ENCODE measurements around the gene FTO.
A peak's percentile ranks its signal among the peaks of the same experiment; 100 is the strongest.

The FTO gene

DNA sequence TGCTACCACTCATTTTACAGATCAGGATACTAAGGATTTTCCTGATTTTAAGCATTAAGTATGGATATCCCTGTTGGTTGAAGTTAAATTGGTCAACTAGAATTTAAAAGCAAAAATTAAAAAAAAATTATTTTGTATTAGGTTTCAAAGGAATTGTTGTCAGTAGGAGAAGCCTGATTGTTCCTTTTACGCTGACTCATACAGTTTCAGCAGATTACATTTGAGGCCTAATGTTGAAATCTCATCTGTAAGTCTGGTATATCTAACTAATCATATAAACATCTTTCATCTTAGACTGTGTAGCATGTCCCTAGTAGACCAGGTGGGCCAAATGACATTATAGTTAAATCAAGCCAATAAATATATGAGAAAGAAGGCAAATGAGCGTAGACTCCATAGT lies 83.5 kb downstream of the FTO start:
- DNase-seq: no peak

DNA sequence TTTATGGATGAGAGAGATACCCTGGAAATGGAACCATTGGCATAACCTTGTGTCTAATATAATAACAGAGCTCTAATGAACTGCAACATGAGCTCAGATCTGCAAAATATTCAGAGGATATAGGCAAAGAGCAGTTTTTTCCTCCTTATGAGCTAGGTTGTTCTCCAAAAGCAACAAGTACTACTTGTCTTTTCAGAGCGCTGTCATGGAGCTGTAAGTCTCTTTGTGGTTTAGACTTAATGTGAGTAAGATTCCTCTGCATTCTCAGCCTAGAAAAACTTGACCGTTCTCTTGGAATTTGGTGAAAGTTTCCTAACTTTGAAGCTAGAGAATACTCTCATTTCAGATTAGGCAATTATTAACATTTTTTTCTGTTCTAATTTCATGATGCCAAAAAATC lies 85.2 kb downstream of the FTO start:
- DNase-seq: peak; percentile 15

DNA sequence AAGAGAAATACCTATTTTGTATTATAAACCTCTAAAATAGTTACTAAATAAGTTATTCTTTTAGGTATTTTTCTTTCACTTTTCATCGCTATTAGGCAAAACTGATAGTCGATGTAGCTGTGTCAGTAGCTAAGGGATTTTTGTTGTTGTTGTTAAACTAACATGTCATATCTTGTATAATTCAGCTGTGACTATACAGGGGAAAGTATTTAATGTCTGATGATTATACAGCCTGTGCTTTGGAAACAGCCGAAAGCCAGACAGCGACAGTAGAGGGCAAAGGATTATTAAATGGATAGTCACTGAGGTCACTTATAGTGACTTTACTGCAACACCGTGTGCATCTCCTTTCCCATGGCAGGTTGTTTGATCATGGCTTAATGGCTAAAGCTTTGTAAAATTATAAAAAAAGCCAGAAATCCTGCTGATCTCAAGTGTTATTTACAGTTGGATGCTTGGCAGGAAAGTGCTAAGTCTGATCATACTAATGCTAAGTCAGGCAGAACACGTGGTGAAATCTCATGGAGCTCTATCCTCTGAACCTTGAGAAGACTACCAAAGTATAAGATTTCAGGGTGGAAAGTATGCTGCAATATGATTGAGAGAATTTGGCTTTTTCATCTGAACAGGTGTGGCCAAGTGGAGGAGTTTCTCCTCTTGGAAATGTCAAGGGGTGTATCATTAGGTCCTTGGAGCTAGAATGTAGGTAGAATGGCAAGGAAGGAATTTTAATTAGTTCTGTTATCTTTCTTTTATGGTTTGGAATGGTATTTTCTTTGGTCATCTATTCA lies 88.4 kb downstream of the FTO start:
- no peak for DNase-seq

- no peak for DNase-seq
These were observed 99.5 kb downstream of the FTO start for GRCh38 chr16:53803451-53803850.

DNA sequence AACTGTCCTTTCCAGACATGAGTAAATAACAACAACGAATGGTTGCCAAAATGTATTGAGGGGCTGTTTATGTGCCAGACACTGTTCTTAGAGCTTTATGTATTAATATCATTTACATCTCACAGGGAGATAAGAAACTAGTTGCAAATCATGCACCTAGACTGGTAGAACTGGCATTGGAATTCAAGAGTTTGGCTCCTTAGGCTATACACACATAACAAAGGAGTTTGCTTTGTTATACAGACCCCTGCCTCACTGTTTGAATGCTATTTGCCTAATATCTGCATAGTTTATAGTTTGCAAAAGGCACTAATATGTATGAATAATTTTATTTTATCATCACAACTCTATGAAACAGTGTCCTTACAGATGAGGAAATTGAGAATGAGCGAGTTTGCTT lies 100.0 kb downstream of the FTO start:
- DNase-seq: no peak

- DNase-seq: no peak
These were observed 100.5 kb downstream of the FTO start for GRCh38 chr16:53804467-53804866.

GRCh38 chr16:53805113-53805512 lies 101.2 kb downstream of the FTO start:
- no peak for DNase-seq

- no peak for DNase-seq
These were observed 101.8 kb downstream of the FTO start for GRCh38 chr16:53805752-53806151.

GRCh38 chr16:53809088-53809932 lies 105.4 kb downstream of the FTO start:
- no peak for DNase-seq

DNA sequence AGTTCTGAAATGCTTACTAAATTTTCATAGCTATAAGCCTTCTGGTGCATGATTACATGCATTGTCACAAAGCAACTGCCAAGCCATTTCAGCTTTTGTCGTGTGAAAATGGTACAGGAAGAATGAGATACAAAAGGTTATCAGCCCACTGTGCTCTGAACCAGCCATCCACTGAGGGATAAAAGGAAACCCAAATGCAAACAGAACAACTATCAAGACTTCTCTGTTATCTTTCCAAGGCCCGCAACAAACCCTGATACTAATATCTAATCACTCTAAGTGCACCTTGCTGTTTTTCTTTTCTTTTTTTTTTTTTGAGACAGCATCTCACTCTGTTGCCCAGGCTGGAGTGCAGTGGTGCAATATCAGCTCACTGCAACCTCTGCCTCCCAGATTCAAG lies 109.0 kb downstream of the FTO start:
- DNase-seq: no peak

- DNase-seq: no peak
These were observed 110.8 kb downstream of the FTO start for GRCh38 chr16:53814801-53815200.

- no peak for DNase-seq
These were observed 112.4 kb downstream of the FTO start for GRCh38 chr16:53816211-53816836.

- peak; percentile 77 for DNase-seq
These were observed 113.3 kb downstream of the FTO start for GRCh38 chr16:53817117-53817755.

- no peak for DNase-seq
These were observed 114.0 kb downstream of the FTO start for GRCh38 chr16:53817812-53818550.

- no peak for DNase-seq
These were observed 117.5 kb downstream of the FTO start for GRCh38 chr16:53821487-53821886.

- no peak for DNase-seq
These were observed 118.1 kb downstream of the FTO start for GRCh38 chr16:53821957-53822625.

GRCh38 chr16:53822936-53823529 lies 119.1 kb downstream of the FTO start:
- DNase-seq: no peak

- DNase-seq: no peak
These were observed 122.7 kb downstream of the FTO start for GRCh38 chr16:53826658-53827057.

DNA sequence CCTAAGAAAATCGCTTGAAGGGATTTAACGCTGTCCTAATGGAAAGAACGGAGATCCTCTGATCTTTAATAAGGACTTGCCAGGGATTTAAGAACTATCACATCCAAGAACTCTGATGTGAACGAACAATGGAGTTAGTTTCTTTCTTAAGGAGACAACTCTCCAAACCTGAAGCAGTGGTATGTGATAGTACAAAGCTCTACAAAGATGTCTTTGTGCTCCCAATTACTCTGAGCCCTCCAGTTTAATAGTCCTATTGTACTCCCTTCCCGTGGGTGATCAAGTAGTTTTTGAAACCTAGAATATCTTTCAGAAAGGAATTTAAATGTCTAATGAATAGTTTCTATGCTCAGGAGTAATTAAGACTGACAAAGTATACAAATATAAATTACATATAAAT lies 123.8 kb downstream of the FTO start:
- no peak for DNase-seq

GRCh38 chr16:53829186-53829747 lies 125.3 kb downstream of the FTO start:
- no peak for DNase-seq

DNA sequence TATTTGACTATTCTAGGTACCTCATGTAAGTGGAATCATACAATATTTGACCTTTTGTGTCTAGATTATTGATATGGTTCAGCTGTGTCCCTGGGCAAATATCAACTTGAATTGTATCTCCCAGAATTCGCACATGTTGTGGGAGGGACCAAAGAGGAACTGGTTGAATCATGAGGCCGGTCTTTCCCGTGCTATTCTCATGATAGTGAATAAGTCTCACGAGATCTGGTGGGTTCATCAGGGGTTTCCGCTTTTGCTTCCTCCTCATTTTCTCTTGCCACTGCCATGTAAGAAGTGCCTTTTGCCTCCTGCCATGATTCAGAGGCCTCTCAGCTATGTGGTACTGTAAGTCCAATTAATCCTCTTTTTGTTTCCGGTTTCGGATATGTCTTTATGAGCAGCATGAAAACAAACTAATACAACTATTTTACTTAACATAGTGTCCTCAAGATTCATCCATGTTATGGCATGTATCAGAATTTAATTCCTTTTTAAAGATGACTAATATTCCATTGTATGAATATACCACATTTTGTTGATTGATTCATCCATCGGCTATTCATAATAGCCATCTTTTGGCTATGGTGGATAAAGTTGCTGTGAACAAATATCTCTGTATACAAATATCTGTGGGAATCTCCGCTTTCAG lies 129.1 kb downstream of the FTO start:
- no peak for DNase-seq
